Measurements from ENCODE around the gene KRTAP1-1.

- no peak for TF ChIP-seq TAF1 (IDR thresholded peaks at IDR 0.05; ENCODE audit: borderline replicate concordance, insufficient read depth, low read length)
- no peak for TF ChIP-seq POLR2AphosphoS5 (IDR thresholded peaks at IDR 0.05; ENCODE audit: low read depth, low read length)
Measured at GRCh38 chr17:41016578-41017215, 24.6 kb downstream of the KRTAP1-1 start.

Data from PFSK-1 (cell line).